ENCODE data around the gene HSPA12B.

DNA sequence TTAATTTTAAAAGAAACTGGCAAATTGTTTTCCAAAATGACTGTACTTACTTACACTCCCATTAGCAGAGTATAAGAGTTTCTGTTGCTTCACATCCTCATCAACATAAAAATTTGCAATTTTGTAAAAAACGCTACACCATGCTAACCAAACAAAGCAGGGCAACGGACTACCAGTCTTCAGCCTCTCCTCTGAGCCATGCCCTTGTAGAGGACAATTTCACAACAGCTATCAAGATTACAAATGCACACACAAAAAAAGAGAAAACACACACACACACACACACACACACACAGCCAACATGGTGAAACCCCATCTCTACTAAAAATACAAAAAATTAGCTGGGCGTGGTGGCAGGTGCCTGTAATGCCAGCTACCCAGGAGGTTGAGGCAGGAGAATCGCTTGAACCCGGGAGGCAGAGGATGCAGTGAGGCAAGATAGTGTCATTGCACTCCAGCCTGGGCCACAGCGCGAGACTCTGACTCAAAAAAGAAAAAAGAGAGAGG is 39.1 kb downstream of the HSPA12B start:
- TF ChIP-seq, protein P1, sequence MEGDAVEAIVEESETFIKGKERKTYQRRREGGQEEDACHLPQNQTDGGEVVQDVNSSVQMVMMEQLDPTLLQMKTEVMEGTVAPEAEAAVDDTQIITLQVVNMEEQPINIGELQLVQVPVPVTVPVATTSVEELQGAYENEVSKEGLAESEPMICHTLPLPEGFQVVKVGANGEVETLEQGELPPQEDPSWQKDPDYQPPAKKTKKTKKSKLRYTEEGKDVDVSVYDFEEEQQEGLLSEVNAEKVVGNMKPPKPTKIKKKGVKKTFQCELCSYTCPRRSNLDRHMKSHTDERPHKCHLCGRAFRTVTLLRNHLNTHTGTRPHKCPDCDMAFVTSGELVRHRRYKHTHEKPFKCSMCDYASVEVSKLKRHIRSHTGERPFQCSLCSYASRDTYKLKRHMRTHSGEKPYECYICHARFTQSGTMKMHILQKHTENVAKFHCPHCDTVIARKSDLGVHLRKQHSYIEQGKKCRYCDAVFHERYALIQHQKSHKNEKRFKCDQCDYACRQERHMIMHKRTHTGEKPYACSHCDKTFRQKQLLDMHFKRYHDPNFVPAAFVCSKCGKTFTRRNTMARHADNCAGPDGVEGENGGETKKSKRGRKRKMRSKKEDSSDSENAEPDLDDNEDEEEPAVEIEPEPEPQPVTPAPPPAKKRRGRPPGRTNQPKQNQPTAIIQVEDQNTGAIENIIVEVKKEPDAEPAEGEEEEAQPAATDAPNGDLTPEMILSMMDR (tag by site-specific recombination; IDR thresholded peaks at IDR 0.05), result no peak
- TF ChIP-seq ZNF707 (tag by site-specific recombination; IDR thresholded peaks at IDR 0.05) (no peak), ZNF629 (tag by site-specific recombination; IDR thresholded peaks at IDR 0.05) (no peak), ZSCAN30 (tag by site-specific recombination; IDR thresholded peaks at IDR 0.05) (no peak), ZNF274 (IDR thresholded peaks at IDR 0.05; ENCODE audit: low read length) (no peak), ZNF274 (tag by site-specific recombination; IDR thresholded peaks at IDR 0.05; ENCODE audit: borderline replicate concordance) (no peak)
- TF ChIP-seq, protein P2, sequence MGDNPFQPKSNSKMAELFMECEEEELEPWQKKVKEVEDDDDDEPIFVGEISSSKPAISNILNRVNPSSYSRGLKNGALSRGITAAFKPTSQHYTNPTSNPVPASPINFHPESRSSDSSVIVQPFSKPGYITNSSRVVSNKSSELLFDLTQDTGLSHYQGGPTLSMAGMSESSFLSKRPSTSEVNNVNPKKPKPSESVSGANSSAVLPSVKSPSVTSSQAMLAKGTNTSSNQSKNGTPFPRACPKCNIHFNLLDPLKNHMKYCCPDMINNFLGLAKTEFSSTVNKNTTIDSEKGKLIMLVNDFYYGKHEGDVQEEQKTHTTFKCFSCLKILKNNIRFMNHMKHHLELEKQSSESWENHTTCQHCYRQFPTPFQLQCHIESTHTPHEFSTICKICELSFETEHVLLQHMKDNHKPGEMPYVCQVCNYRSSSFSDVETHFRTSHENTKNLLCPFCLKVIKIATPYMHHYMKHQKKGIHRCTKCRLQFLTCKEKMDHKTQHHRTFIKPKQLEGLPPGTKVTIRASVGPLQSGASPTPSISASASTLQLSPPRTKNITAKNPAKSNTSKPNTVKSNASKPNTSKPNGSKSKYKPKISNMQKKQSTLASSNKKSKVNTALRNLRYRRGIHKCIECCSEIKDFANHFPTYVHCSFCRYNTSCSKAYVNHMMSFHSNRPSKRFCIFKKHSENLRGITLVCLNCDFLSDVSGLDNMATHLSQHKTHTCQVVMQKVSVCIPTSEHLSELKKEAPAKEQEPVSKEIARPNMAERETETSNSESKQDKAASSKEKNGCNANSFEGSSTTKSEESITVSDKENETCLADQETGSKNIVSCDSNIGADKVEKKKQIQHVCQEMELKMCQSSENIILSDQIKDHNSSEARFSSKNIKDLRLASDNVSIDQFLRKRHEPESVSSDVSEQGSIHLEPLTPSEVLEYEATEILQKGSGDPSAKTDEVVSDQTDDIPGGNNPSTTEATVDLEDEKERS (tag by site-specific recombination; IDR thresholded peaks at IDR 0.05), result no peak
- TF ChIP-seq, protein P3, sequence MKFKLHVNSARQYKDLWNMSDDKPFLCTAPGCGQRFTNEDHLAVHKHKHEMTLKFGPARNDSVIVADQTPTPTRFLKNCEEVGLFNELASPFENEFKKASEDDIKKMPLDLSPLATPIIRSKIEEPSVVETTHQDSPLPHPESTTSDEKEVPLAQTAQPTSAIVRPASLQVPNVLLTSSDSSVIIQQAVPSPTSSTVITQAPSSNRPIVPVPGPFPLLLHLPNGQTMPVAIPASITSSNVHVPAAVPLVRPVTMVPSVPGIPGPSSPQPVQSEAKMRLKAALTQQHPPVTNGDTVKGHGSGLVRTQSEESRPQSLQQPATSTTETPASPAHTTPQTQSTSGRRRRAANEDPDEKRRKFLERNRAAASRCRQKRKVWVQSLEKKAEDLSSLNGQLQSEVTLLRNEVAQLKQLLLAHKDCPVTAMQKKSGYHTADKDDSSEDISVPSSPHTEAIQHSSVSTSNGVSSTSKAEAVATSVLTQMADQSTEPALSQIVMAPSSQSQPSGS (tag by site-specific recombination; IDR thresholded peaks at IDR 0.05; ENCODE audit: low read depth), result no peak
